OCI-LY3 (cell line): ENCODE results near the gene INPP5A.

Source experiments
- CTCF ChIP-seq: fragments of 200-600, 300-600 bp; sonication (generic); IDR thresholded peaks from 2 replicates; pipeline ENCODE4 v1.5.1; 2014; ENCODE audit warnings: antibody characterized with exemption, low read length, low read depth
- EZH2phosphoT487 ChIP-seq: fragments of 200-600 bp; shearing (Covaris generic); IDR thresholded peaks from 2 replicates; pipeline ENCODE4 v1.6.1; 2018; ENCODE audit warnings: antibody characterized with exemption, mixed run types, low read depth

- TF ChIP-seq CTCF = no peak
- TF ChIP-seq EZH2phosphoT487 = no peak
These were observed 211.8 kb downstream of the INPP5A start for GRCh38 chr10:132749371-132749795.
